ENCODE results near the gene CBX7. TPM values are rescaled to one million over a fixed set of nuclear protein-coding genes. Genes with fewer than 3 reads are reported as not detected.
A peak's percentile ranks its signal among the peaks of the same experiment; 100 is the strongest.

Gene CBX7
- polyA plus RNA-seq, 3 donors: 3.1 to 18.0 (median 4.0) TPM

GRCh38 chr22:39117585-39118191, 34.8 kb downstream of the CBX7 start:
- H3K27ac ChIP-seq (ENCODE audit: low read depth in 1 of 2, low read length in 2 of 2): no peak overlapping the region
- H3K4me2 ChIP-seq (replicated peaks; ENCODE audit: extremely low read depth, low read length, poor library complexity, severe bottlenecking): no peak overlapping the region
- peak in 2 of 3 donors; percentile 32 to 43 for DNase-seq
- H3K9me3 Mint-ChIP-seq: peaks cover 0 to 2% (median 0%) of the 10 kb centered on the region in 7 donors
- TF ChIP-seq CTCF (IDR thresholded peaks at IDR 0.05): peak; percentile 33
- H3K36me3 ChIP-seq (replicated peaks in 1 of 2; ENCODE audit: control insufficient read depth in 1 of 2, insufficient read depth in 2 of 2, low read length in 2 of 2): no peaks in the 10 kb centered on the region
- H3K36me3 Mint-ChIP-seq: no peaks in the 10 kb centered on the region
- H3K4me3 ChIP-seq (replicated peaks in 1 of 3; ENCODE audit: low read depth in 2 of 3, low read length in 3 of 3): no peak overlapping the region
- no peaks in the 10 kb centered on the region for H3K79me2 ChIP-seq (ENCODE audit: insufficient read depth, low read length)
- H2AFZ ChIP-seq (ENCODE audit: insufficient read depth, low read depth, low read length, poor library complexity, severe bottlenecking): no peak overlapping the region
- peak overlapping the region in 1 of 7 donors; percentile 38 for H3K27ac Mint-ChIP-seq
- 58% methylated on average over 5 of the region's 14 CpGs for WGBS (ENCODE audit: insufficient coverage)
- peaks cover 4 to 13% (median 11%) of the 10 kb centered on the region in 3 donors for H3K27me3 Mint-ChIP-seq (ENCODE audit: low read depth in 3 of 3)
- peaks cover 6 to 8% of the 10 kb centered on the region in 2 donors for H3K4me1 ChIP-seq (ENCODE audit: control insufficient read depth in 1 of 2, insufficient read depth in 2 of 2, low read length in 2 of 2)
- H4K20me1 ChIP-seq (ENCODE audit: insufficient read depth, low read length): no peaks in the 10 kb centered on the region
- H3K27me3 ChIP-seq (ENCODE audit: control insufficient read depth in 2 of 2, insufficient read depth in 2 of 2, low read length in 2 of 2): no peaks in the 10 kb centered on the region
- no peak overlapping the region for H3K9ac ChIP-seq (ENCODE audit: insufficient read depth, low read length, poor library complexity, severe bottlenecking)
- H3K9me3 ChIP-seq (replicated peaks in 1 of 2; ENCODE audit: control insufficient read depth in 1 of 2, insufficient read depth in 1 of 2, low read length in 2 of 2): no peaks in the 10 kb centered on the region
- intact Hi-C loops (cut with micrococcal nuclease): loop anchor here in 1 of 2 donors (10.0 kb wide), 1 partner anchor 103 kb away; the partner anchor contains the start of gene APOBEC3C
- H3K4me1 Mint-ChIP-seq: peaks cover 13% of the 10 kb centered on the region
- no peak overlapping the region for H3K4me3 Mint-ChIP-seq

GRCh38 chr22:39115977-39116621, 36.4 kb downstream of the CBX7 start:
- Histone ChIP-seq H3K79me2 (ENCODE audit: insufficient read depth, low read length) (no peaks in the 10 kb centered on the region), H2AFZ (ENCODE audit: insufficient read depth, low read depth, low read length, poor library complexity, severe bottlenecking) (no peak overlapping the region), H3K27me3 (ENCODE audit: control insufficient read depth in 2 of 2, insufficient read depth in 2 of 2, low read length in 2 of 2) (no peaks in the 10 kb centered on the region), H3K4me3 (replicated peaks in 1 of 3; ENCODE audit: low read depth in 2 of 3, low read length in 3 of 3) (no peak overlapping the region), H3K27ac (ENCODE audit: low read depth in 1 of 2, low read length in 2 of 2) (no peak overlapping the region), H3K9me3 (replicated peaks in 1 of 2; ENCODE audit: control insufficient read depth in 1 of 2, insufficient read depth in 1 of 2, low read length in 2 of 2) (no peaks in the 10 kb centered on the region), H4K20me1 (ENCODE audit: insufficient read depth, low read length) (no peaks in the 10 kb centered on the region), H3K36me3 (replicated peaks in 1 of 2; ENCODE audit: control insufficient read depth in 1 of 2, insufficient read depth in 2 of 2, low read length in 2 of 2) (no peaks in the 10 kb centered on the region), H3K9ac (ENCODE audit: insufficient read depth, low read length, poor library complexity, severe bottlenecking) (no peak overlapping the region), H3K4me2 (replicated peaks; ENCODE audit: extremely low read depth, low read length, poor library complexity, severe bottlenecking) (no peak overlapping the region), H3K4me1 (ENCODE audit: control insufficient read depth in 1 of 2, insufficient read depth in 2 of 2, low read length in 2 of 2) (peaks cover 6 to 8% of the 10 kb centered on the region in 2 donors)
- H3K9me3 Mint-ChIP-seq: peaks cover 0 to 2% (median 0%) of the 10 kb centered on the region in 7 donors
- DNase-seq: no peak
- H3K27ac Mint-ChIP-seq: no peak overlapping the region
- WGBS (ENCODE audit: insufficient coverage): 100% methylated on average over 3 of the region's 9 CpGs
- peaks cover 4 to 13% (median 6%) of the 10 kb centered on the region in 3 donors for H3K27me3 Mint-ChIP-seq (ENCODE audit: low read depth in 3 of 3)
- H3K4me1 Mint-ChIP-seq: peaks cover 14% of the 10 kb centered on the region
- no peaks in the 10 kb centered on the region for H3K36me3 Mint-ChIP-seq
- no peak for TF ChIP-seq CTCF (IDR thresholded peaks at IDR 0.05)
- no peak overlapping the region for H3K4me3 Mint-ChIP-seq
- intact Hi-C loops (cut with micrococcal nuclease): loop anchor here in 1 of 2 donors (10.0 kb wide), 1 partner anchor 101 kb away; the partner anchor contains the start of gene APOBEC3C

All from CD14-positive monocyte (primary cell).